ENCODE results near the gene BLOC1S5. TPM values are rescaled to one million over a fixed set of nuclear protein-coding genes. Genes with fewer than 3 reads are reported as not detected.

The BLOC1S5 gene
- total and polyA plus RNA-seq, 2 of the 13 experiments (the other 11 are each of a cell fraction or from before 2014, with no cell fraction given): 10.5 to 41.5 TPM

DNA sequence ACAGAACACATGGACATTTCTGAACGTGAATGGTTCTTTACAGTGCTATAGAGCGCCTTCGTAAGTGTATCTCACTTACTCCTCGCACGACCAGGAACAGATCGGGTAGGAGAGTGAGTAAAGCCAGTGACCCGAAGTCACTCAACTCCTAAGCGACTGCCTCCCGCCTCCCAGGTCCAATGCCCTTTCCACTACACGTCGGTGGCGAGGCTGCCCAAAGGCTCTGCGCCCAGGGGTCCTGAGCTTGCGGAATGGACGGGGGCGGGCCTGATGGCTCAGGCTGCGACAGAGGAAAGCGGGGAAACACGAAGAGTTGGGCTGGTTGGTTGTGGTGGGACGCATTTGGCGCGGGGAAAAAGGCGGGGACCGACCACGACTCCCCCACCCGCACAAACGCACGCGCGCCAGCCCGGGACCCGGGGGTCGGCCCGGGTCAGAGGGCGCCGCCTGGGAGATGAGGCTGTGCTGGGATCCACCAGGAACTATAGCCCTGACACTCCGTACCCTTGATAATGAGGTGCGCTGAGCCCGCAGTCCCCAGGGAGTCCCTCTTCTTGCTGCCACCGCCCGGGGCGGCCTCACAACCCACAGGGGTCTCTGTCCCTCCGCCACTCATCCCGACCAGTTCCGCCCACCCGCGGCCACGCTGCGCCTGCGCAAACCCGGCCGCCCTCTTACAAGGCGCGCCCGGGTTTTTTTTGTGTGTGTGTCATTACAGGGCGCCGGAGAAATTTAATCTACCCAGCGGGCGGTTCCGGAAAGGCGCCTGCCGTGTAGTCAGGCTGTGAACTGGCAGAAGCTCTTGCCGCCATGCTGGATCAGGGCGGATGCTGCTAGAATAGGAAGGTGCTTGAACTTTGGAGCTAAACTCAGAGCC lies at the start of gene BLOC1S5 (continued):
- TF ChIP-seq ATM (IDR thresholded peaks at IDR 0.05; ENCODE audit: borderline replicate concordance) (no peak), NCOA1 (CRISPR knock-in tag; IDR thresholded peaks at IDR 0.05) (no peak; the same call in 1 of the 2 replicates), RFX1 (IDR thresholded peaks at IDR 0.05) (no peak), SP140L (CRISPR knock-in tag; IDR thresholded peaks at IDR 0.05; ENCODE audit: borderline replicate concordance) (peak; percentile 67), IKZF4 (CRISPR knock-in tag; IDR thresholded peaks at IDR 0.05; ENCODE audit: borderline replicate concordance, low read depth, not compliant biosample characterization) (peak; percentile 29), HDAC6 (IDR thresholded peaks at IDR 0.05; ENCODE audit: low read depth, low read length) (no peak), ZNF670 (CRISPR knock-in tag; IDR thresholded peaks at IDR 0.05; ENCODE audit: borderline replicate concordance) (peak; percentile 99; the same call in 1 of the 2 replicates), ZNF615 (CRISPR knock-in tag; IDR thresholded peaks at IDR 0.05; ENCODE audit: borderline replicate concordance) (no peak), ZNF367 (CRISPR knock-in tag; IDR thresholded peaks at IDR 0.05; ENCODE audit: borderline replicate concordance) (peak; percentile 48; the same call in 1 of the 2 replicates), HMGA1 (CRISPR knock-in tag; conservative IDR thresholded peaks at IDR 0.05) (no peak), ZNF432 (CRISPR knock-in tag; IDR thresholded peaks at IDR 0.05; ENCODE audit: borderline replicate concordance) (no peak; the same call in 1 of the 2 replicates), ZNF749 (CRISPR knock-in tag; IDR thresholded peaks at IDR 0.05; ENCODE audit: borderline replicate concordance) (no peak), MEF2D (CRISPR knock-in tag; IDR thresholded peaks at IDR 0.05) (peak; percentile 76; the same call in 1 of the 2 replicates), NCOA5 (CRISPR knock-in tag; IDR thresholded peaks at IDR 0.05) (no peak)
- TF ChIP-seq, protein P1, sequence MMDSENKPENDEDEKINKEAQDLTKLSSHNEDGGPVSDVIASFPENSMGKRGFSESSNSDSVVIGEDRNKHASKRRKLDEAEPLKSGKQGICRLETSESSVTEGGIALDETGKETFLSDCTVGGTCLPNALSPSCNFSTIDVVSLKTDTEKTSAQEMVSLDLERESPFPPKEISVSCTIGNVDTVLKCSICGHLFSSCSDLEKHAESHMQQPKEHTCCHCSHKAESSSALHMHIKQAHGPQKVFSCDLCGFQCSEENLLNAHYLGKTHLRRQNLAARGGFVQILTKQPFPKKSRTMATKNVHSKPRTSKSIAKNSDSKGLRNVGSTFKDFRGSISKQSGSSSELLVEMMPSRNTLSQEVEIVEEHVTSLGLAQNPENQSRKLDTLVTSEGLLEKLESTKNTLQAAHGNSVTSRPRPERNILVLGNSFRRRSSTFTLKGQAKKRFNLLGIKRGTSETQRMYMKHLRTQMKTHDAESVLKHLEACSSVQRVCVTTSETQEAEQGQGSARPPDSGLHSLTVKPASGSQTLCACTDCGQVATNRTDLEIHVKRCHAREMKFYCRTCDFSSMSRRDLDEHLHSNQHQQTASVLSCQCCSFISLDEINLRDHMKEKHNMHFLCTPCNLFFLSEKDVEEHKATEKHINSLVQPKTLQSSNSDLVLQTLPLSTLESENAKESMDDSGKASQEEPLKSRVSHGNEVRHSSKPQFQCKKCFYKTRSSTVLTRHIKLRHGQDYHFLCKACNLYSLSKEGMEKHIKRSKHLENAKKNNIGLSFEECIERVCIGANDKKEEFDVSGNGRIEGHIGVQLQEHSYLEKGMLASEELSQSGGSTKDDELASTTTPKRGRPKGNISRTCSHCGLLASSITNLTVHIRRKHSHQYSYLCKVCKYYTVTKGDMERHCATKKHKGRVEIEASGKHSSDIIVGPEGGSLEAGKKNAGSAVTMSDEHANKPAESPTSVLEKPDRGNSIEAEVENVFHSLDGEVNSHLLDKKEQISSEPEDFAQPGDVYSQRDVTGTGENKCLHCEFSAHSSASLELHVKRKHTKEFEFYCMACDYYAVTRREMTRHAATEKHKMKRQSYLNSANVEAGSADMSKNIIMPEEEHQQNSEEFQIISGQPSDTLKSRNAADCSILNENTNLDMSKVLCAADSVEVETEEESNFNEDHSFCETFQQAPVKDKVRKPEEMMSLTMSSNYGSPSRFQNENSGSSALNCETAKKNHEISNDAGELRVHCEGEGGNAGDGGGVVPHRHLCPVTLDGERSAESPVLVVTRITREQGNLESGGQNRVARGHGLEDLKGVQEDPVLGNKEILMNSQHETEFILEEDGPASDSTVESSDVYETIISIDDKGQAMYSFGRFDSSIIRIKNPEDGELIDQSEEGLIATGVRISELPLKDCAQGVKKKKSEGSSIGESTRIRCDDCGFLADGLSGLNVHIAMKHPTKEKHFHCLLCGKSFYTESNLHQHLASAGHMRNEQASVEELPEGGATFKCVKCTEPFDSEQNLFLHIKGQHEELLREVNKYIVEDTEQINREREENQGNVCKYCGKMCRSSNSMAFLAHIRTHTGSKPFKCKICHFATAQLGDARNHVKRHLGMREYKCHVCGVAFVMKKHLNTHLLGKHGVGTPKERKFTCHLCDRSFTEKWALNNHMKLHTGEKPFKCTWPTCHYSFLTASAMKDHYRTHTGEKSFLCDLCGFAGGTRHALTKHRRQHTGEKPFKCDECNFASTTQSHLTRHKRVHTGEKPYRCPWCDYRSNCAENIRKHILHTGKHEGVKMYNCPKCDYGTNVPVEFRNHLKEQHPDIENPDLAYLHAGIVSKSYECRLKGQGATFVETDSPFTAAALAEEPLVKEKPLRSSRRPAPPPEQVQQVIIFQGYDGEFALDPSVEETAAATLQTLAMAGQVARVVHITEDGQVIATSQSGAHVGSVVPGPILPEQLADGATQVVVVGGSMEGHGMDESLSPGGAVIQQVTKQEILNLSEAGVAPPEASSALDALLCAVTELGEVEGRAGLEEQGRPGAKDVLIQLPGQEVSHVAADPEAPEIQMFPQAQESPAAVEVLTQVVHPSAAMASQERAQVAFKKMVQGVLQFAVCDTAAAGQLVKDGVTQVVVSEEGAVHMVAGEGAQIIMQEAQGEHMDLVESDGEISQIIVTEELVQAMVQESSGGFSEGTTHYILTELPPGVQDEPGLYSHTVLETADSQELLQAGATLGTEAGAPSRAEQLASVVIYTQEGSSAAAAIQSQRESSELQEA (CRISPR knock-in tag; IDR thresholded peaks at IDR 0.05; ENCODE audit: not compliant biosample characterization): peak; percentile 73
- TF ChIP-seq, protein P2, sequence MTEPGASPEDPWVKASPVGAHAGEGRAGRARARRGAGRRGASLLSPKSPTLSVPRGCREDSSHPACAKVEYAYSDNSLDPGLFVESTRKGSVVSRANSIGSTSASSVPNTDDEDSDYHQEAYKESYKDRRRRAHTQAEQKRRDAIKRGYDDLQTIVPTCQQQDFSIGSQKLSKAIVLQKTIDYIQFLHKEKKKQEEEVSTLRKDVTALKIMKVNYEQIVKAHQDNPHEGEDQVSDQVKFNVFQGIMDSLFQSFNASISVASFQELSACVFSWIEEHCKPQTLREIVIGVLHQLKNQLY (CRISPR knock-in tag; IDR thresholded peaks at IDR 0.05): peak; percentile 47; the same call in 1 of the 2 replicates
- TF ChIP-seq, protein P3, sequence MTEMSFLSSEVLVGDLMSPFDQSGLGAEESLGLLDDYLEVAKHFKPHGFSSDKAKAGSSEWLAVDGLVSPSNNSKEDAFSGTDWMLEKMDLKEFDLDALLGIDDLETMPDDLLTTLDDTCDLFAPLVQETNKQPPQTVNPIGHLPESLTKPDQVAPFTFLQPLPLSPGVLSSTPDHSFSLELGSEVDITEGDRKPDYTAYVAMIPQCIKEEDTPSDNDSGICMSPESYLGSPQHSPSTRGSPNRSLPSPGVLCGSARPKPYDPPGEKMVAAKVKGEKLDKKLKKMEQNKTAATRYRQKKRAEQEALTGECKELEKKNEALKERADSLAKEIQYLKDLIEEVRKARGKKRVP (CRISPR knock-in tag; IDR thresholded peaks at IDR 0.05): peak in 1 of 2 experiments; percentile 69; a peak in 1 of 4 replicates
- TF ChIP-seq, protein P4, sequence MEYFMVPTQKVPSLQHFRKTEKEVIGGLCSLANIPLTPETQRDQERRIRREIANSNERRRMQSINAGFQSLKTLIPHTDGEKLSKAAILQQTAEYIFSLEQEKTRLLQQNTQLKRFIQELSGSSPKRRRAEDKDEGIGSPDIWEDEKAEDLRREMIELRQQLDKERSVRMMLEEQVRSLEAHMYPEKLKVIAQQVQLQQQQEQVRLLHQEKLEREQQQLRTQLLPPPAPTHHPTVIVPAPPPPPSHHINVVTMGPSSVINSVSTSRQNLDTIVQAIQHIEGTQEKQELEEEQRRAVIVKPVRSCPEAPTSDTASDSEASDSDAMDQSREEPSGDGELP (IDR thresholded peaks at IDR 0.05; ENCODE audit: borderline replicate concordance, low read depth): peak; percentile 64
